ENCODE measurements around the gene PANX3. TPM values are rescaled to one million over a fixed set of nuclear protein-coding genes. Genes with fewer than 3 reads are reported as not detected.

Gene PANX3
- total RNA-seq, 2 experiments from 2014 or later: not detected

DNA sequence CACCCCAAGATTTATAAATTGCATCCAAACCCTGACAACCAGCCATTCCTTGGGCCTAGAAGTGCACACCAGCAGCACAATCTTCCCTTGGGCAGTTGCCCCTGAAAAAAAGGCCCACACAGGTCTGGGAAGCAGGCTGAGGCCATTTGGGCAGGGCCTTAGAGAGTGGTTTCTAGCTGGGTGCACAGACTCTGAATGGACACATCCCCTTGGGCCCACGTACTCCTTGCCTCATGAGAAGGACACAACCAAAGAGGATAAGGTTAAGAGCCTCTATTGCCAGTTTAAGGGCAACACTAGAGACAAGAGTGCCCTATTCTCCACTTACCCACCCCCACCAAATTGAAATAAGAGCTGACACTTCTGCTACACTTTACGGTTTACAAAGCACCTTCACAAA is 933 bp upstream of the PANX3 start:
- Mint-ChIP-seq H3K27ac (no peak overlapping the region), H3K4me1 (ENCODE audit: low read depth) (peaks cover 12% of the 10 kb centered on the region), H3K9me3 (no peaks in the 10 kb centered on the region), H3K4me3 (no peak overlapping the region), H3K27me3 (peaks cover 4% of the 10 kb centered on the region), H3K36me3 (ENCODE audit: low read depth) (no peaks in the 10 kb centered on the region)
- Histone ChIP-seq H3K4me3 (ENCODE audit: low read length) (no peak overlapping the region), H3K27me3 (ENCODE audit: control insufficient read depth in 1 of 2, insufficient read depth in 2 of 2, low read length in 2 of 2) (no peaks in the 10 kb centered on the region), H3K27ac (ENCODE audit: low read depth in 1 of 2, low read length in 2 of 2) (no peak overlapping the region), H3K36me3 (ENCODE audit: insufficient read depth, low read length) (no peaks in the 10 kb centered on the region), H3K9me3 (ENCODE audit: control insufficient read depth in 1 of 2, insufficient read depth in 1 of 2, low read length in 2 of 2) (no peaks in the 10 kb centered on the region), H3K4me1 (ENCODE audit: insufficient read depth, low read length) (peaks cover 3% of the 10 kb centered on the region)
- intact Hi-C loops (cut with DNase I, micrococcal nuclease): no loop called here
- ChIA-PET POLR2A (no interaction called here), CTCF (no interaction called here)
- no peak for DNase-seq
- no peak for TF ChIP-seq CTCF (IDR thresholded peaks at IDR 0.05)
- no peak for ATAC-seq (ENCODE audit: poor library complexity)

GRCh38 chr11:124612045-124612444 is 817 bp downstream of the PANX3 start:
- Mint-ChIP-seq H3K9me3 (no peaks in the 10 kb centered on the region), H3K27ac (peak overlapping the region; percentile 28), H3K36me3 (ENCODE audit: low read depth) (no peaks in the 10 kb centered on the region), H3K27me3 (peaks cover 4% of the 10 kb centered on the region), H3K4me3 (no peak overlapping the region), H3K4me1 (ENCODE audit: low read depth) (peaks cover 12% of the 10 kb centered on the region)
- intact Hi-C loops (cut with DNase I, micrococcal nuclease): no loop called here
- DNase-seq (peak in 3 of 14 experiments; percentile 5 to 15 (median 10)), ATAC-seq (ENCODE audit: poor library complexity) (peak; percentile 62)
- H3K27ac ChIP-seq (ENCODE audit: low read depth in 1 of 2, low read length in 2 of 2): no peak overlapping the region
- H3K27me3 ChIP-seq (ENCODE audit: control insufficient read depth in 1 of 2, insufficient read depth in 2 of 2, low read length in 2 of 2): no peaks in the 10 kb centered on the region
- peaks cover 3% of the 10 kb centered on the region for H3K4me1 ChIP-seq (ENCODE audit: insufficient read depth, low read length)
- H3K4me3 ChIP-seq (ENCODE audit: low read length): no peak overlapping the region
- H3K36me3 ChIP-seq (ENCODE audit: insufficient read depth, low read length): no peaks in the 10 kb centered on the region
- POLR2A ChIA-PET: interaction anchor here (0.6 kb wide), 2 partner anchors 165 to 358 kb away, joined by 3 read pairs; no protein-coding TSS in a partner anchor
- H3K9me3 ChIP-seq (ENCODE audit: control insufficient read depth in 1 of 2, insufficient read depth in 1 of 2, low read length in 2 of 2): no peaks in the 10 kb centered on the region
- no peak for TF ChIP-seq CTCF (IDR thresholded peaks at IDR 0.05)
- CTCF ChIA-PET: no interaction called here

GRCh38 chr11:124612567-124613246 is 1.5 kb downstream of the PANX3 start:
- Histone ChIP-seq H3K36me3 (ENCODE audit: insufficient read depth, low read length) (no peaks in the 10 kb centered on the region), H3K4me1 (ENCODE audit: insufficient read depth, low read length) (peaks cover 3% of the 10 kb centered on the region), H3K9me3 (ENCODE audit: control insufficient read depth in 1 of 2, insufficient read depth in 1 of 2, low read length in 2 of 2) (no peaks in the 10 kb centered on the region), H3K4me3 (ENCODE audit: low read length) (no peak overlapping the region), H3K27me3 (ENCODE audit: control insufficient read depth in 1 of 2, insufficient read depth in 2 of 2, low read length in 2 of 2) (no peaks in the 10 kb centered on the region), H3K27ac (ENCODE audit: low read depth in 1 of 2, low read length in 2 of 2) (no peak overlapping the region)
- Mint-ChIP-seq H3K4me1 (ENCODE audit: low read depth) (peaks cover 12% of the 10 kb centered on the region), H3K36me3 (ENCODE audit: low read depth) (no peaks in the 10 kb centered on the region), H3K27me3 (peaks cover 11% of the 10 kb centered on the region), H3K9me3 (no peaks in the 10 kb centered on the region), H3K27ac (peak overlapping the region; percentile 28), H3K4me3 (no peak overlapping the region)
- TF ChIP-seq CTCF (IDR thresholded peaks at IDR 0.05): no peak
- DNase-seq (no peak), ATAC-seq (ENCODE audit: poor library complexity) (no peak)
- intact Hi-C loops (cut with DNase I, micrococcal nuclease): no loop called here
- ChIA-PET CTCF (no interaction called here), POLR2A (no interaction called here)

Data from CD4-positive, alpha-beta T cell (primary cell).